ENCODE measurements around the gene GOLGA3. TPM values are rescaled to one million over a fixed set of nuclear protein-coding genes. Genes with fewer than 3 reads are reported as not detected.

GOLGA3 gene
- total and polyA plus RNA-seq, 2 experiments from 2014 or later = 10.3 to 57.8 TPM

DNA sequence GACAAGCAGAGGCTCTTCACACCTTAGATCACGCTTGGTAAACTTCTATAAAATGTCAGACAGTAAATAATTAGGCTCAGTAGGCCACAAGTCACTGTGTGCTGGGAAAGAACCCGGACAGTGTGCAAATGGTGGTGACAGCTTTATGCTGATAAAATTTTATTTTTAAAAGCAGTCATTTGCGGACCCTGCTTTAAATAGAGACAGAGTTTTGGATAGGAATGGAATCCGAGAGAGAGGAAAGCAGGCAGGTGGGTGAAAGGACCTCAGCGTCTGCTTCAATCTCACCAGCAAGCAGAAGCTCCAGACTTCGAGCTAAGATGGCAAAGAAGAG lies 88.4 kb downstream of the GOLGA3 start (continued):
- TF ChIP-seq, protein P1, sequence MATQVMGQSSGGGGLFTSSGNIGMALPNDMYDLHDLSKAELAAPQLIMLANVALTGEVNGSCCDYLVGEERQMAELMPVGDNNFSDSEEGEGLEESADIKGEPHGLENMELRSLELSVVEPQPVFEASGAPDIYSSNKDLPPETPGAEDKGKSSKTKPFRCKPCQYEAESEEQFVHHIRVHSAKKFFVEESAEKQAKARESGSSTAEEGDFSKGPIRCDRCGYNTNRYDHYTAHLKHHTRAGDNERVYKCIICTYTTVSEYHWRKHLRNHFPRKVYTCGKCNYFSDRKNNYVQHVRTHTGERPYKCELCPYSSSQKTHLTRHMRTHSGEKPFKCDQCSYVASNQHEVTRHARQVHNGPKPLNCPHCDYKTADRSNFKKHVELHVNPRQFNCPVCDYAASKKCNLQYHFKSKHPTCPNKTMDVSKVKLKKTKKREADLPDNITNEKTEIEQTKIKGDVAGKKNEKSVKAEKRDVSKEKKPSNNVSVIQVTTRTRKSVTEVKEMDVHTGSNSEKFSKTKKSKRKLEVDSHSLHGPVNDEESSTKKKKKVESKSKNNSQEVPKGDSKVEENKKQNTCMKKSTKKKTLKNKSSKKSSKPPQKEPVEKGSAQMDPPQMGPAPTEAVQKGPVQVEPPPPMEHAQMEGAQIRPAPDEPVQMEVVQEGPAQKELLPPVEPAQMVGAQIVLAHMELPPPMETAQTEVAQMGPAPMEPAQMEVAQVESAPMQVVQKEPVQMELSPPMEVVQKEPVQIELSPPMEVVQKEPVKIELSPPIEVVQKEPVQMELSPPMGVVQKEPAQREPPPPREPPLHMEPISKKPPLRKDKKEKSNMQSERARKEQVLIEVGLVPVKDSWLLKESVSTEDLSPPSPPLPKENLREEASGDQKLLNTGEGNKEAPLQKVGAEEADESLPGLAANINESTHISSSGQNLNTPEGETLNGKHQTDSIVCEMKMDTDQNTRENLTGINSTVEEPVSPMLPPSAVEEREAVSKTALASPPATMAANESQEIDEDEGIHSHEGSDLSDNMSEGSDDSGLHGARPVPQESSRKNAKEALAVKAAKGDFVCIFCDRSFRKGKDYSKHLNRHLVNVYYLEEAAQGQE (IDR thresholded peaks at IDR 0.05; ENCODE audit: unreplicated experiment) = no peak
- no peak for TF ChIP-seq STAT1 (IDR thresholded peaks at IDR 0.05; ENCODE audit: unreplicated experiment)
- no peak for TF ChIP-seq ZNF331 (CRISPR knock-in tag; IDR thresholded peaks at IDR 0.05; ENCODE audit: low read depth)
- TF ChIP-seq EZH2 (IDR thresholded peaks at IDR 0.05; ENCODE audit: low read depth, unreplicated experiment) = no peak
- no peak for TF ChIP-seq NANOG (IDR thresholded peaks at IDR 0.05; ENCODE audit: borderline replicate concordance)
- TF ChIP-seq JUNB (IDR thresholded peaks at IDR 0.05; ENCODE audit: unreplicated experiment) = no peak

DNA sequence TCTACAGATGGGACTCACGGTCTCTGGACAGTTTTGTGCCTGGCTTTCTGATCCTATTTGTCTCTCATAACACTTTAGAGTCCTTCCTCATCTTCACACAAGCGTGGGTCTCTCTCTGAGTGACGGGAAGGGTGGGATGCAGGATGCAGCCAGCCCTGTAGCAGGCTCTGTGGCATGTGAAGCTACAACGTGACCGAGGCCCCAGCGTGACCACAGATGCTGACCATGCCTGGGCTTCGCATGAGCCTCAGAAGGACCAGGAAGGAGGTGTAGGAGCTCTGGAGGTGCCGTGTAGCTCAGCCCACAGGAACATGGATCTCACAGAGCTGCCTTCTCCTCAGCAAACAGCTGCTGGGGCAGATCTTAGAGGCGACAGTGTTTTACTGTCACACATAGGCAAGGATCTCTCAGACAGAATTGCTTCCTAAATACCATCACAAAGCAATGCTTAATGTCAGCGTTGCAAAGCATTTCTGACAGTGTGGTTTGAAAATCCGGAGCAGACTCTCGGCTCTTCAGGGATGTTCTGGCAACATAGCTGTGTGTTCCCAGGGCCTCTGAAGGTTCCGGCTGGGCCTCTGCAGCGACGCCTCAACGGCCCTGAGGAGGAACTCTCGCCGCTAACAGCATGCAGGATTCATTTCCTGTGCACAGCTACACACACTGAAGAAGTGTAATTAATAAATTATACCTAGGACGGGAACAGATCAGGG lies 88.9 kb downstream of the GOLGA3 start:
- Mint-ChIP-seq H3K9me3 (no peaks in the 10 kb centered on the region), H3K4me3 (no peak overlapping the region), H3K27ac (no peak overlapping the region), H3K4me1 (no peaks in the 10 kb centered on the region), H3K36me3 (ENCODE audit: low read depth) (peaks cover 92% of the 10 kb centered on the region), H3K27me3 (ENCODE audit: insufficient read depth, low read depth, poor library complexity) (peaks cover 11% of the 10 kb centered on the region)
- peaks cover 39% of the 10 kb centered on the region for H3K36me3 ChIP-seq (ENCODE audit: insufficient read depth)
- TF ChIP-seq ZNF331 (CRISPR knock-in tag; IDR thresholded peaks at IDR 0.05; ENCODE audit: low read depth) (no peak), POLR2AphosphoS5 (IDR thresholded peaks at IDR 0.05; ENCODE audit: low read depth) (no peak), EZH2phosphoT487 (IDR thresholded peaks at IDR 0.05; ENCODE audit: unreplicated experiment) (no peak), NANOG (IDR thresholded peaks at IDR 0.05; ENCODE audit: borderline replicate concordance) (no peak), ZNF114 (CRISPR knock-in tag; IDR thresholded peaks at IDR 0.05) (no peak), CREB1 (CRISPR knock-in tag; IDR thresholded peaks at IDR 0.05; ENCODE audit: low read depth) (no peak), JUNB (IDR thresholded peaks at IDR 0.05; ENCODE audit: unreplicated experiment) (no peak)
- TF ChIP-seq, protein P2, sequence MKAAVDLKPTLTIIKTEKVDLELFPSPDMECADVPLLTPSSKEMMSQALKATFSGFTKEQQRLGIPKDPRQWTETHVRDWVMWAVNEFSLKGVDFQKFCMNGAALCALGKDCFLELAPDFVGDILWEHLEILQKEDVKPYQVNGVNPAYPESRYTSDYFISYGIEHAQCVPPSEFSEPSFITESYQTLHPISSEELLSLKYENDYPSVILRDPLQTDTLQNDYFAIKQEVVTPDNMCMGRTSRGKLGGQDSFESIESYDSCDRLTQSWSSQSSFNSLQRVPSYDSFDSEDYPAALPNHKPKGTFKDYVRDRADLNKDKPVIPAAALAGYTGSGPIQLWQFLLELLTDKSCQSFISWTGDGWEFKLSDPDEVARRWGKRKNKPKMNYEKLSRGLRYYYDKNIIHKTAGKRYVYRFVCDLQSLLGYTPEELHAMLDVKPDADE (IDR thresholded peaks at IDR 0.05) = no peak
- TF ChIP-seq, protein P3, sequence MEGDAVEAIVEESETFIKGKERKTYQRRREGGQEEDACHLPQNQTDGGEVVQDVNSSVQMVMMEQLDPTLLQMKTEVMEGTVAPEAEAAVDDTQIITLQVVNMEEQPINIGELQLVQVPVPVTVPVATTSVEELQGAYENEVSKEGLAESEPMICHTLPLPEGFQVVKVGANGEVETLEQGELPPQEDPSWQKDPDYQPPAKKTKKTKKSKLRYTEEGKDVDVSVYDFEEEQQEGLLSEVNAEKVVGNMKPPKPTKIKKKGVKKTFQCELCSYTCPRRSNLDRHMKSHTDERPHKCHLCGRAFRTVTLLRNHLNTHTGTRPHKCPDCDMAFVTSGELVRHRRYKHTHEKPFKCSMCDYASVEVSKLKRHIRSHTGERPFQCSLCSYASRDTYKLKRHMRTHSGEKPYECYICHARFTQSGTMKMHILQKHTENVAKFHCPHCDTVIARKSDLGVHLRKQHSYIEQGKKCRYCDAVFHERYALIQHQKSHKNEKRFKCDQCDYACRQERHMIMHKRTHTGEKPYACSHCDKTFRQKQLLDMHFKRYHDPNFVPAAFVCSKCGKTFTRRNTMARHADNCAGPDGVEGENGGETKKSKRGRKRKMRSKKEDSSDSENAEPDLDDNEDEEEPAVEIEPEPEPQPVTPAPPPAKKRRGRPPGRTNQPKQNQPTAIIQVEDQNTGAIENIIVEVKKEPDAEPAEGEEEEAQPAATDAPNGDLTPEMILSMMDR (conservative IDR thresholded peaks at IDR 0.05; ENCODE audit: low read depth in 2 of 2) = no peak
- TF ChIP-seq, protein P1 (IDR thresholded peaks at IDR 0.05; ENCODE audit: unreplicated experiment) = no peak
- H3K27me3 ChIP-seq (ENCODE audit: insufficient read depth) = no peaks in the 10 kb centered on the region
- no peaks in the 10 kb centered on the region for H3F3A ChIP-seq (replicated peaks; ENCODE audit: low read depth)
- no peak for DNase-seq (ENCODE audit: low spot score)
- no peak overlapping the region for H2AFZ ChIP-seq
- H4K20me1 ChIP-seq (replicated peaks; ENCODE audit: insufficient read depth) = peaks cover 16% of the 10 kb centered on the region
- no peak overlapping the region for H3K27ac ChIP-seq (ENCODE audit: low read depth)
- no peak for ATAC-seq
- peaks cover 24% of the 10 kb centered on the region for H3K79me2 ChIP-seq (replicated peaks; ENCODE audit: insufficient read depth)
- no peaks in the 10 kb centered on the region for H3K9me2 ChIP-seq (ENCODE audit: insufficient read depth)
- H3K4me1 ChIP-seq (ENCODE audit: insufficient read depth) = no peaks in the 10 kb centered on the region
- no peak overlapping the region for H3K4me2 ChIP-seq
- no peak overlapping the region for H3K4me3 ChIP-seq

Data from GM23338 (cell line).